NCI-H2107 treated with DMSO at 0.1 percent for 48 hours (cell line): ENCODE measurements around the gene ASS1.

Experiments
- DNase-seq: peaks from one replicate; lab custom pipeline; 2025; ENCODE audit not compliant: unreplicated experiment; lab: John Stamatoyannopoulos, UW

The ASS1 gene

GRCh38 chr9:130526193-130526853 lies 81.6 kb downstream of the ASS1 start:
- DNase-seq, result no peak

DNA sequence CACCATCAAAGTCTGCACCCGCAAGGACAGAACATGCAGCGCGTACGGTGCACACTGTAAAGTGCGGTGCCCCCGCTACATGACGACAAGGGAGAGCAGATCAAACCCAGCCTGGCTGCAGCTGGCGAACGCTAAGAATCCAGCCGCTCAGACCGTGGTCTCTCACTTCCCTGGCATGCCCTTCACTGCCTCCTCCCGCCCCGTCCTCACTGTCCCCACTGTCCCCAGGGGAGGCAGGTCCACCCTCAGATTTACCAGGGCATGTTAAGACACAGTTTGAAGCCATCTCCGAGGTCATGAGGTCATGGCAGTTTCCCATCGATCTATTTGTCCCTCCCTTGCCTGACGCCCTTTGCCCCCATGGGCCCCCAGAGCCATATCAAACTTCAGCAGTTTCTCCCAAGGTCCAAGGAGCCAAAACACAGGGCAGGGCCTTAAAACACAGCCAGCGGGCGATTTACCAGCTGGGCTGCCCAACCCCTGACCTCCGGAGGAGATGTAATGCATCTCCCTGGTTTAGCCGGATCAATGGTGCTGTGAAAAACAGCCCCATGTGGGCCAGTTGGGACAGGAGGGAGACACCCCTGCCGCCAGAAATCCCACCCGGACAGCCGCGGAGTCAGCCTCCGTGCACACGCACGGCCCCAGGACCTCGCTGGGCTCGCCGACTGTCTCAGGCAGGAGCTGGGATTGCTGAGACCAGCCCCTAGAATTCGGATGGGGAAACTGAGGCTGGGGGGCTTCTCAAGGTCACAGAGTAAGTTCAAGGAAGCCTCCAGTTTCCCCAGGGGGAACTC lies 82.3 kb downstream of the ASS1 start:
- no peak for DNase-seq

- DNase-seq, result no peak
These were observed 83.0 kb downstream of the ASS1 start for GRCh38 chr9:130527651-130528310.

DNA sequence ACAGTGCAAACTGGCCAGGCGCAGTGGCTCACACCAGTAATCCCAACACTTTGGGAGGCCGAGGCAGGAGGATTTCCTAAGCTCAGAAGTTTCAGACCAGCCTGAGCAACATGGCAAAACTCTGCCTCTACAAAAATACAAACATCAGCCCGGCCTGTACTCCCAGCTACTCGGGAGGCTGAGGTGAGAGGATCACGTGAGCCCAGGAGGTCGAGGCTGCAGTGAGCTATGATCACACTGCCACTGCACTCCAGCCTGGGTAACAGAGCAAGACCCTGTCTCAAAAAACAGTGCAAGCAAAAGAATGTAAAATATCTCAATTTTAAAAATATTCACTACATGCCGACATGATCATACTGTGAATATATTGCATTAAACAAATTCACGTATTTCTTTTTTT lies 83.9 kb downstream of the ASS1 start:
- no peak for DNase-seq

- DNase-seq, result no peak
These were observed 86.2 kb downstream of the ASS1 start for GRCh38 chr9:130530938-130531337.

- DNase-seq, result no peak
These were observed 86.9 kb downstream of the ASS1 start for GRCh38 chr9:130531670-130532069.

GRCh38 chr9:130532426-130533080 lies 87.8 kb downstream of the ASS1 start:
- DNase-seq, result no peak

GRCh38 chr9:130535818-130536521 lies 91.2 kb downstream of the ASS1 start:
- peak; percentile 98 for DNase-seq

- no peak for DNase-seq
These were observed 91.9 kb downstream of the ASS1 start for GRCh38 chr9:130536701-130537107.

DNA sequence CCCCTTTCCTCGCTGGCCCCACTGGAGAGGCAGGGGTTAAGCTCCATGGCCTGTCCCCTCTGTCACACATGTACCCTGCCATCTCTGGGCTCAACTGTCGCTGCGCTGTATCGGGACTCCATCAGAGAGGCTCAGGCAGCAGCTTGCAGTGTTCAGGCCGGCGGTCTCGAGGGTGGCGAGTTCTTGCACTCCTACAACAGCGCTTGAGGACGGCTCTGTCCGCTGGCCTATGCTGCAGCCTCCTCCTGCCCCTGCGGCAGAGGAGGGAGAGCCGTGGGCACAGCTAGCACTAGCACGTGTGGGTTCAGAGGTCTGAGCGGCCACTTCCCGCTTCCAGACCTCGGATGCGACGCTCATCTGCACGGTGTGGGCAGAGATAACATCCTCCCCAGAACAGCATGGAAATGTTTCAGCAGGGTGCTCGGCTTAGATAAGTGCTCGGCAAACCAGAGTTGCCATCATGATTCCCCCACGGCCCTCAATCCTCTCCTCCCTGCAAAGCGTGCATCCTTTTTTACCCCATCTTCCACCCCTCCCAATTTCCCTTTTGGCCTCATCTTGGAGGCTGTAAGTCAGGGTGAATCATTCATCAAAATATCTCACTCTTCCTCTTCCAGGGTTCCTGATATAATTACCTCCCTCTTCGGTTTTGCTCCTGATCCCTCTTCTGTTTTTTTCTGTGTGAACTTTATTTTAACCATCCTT lies 92.7 kb downstream of the ASS1 start:
- DNase-seq, result no peak

DNA sequence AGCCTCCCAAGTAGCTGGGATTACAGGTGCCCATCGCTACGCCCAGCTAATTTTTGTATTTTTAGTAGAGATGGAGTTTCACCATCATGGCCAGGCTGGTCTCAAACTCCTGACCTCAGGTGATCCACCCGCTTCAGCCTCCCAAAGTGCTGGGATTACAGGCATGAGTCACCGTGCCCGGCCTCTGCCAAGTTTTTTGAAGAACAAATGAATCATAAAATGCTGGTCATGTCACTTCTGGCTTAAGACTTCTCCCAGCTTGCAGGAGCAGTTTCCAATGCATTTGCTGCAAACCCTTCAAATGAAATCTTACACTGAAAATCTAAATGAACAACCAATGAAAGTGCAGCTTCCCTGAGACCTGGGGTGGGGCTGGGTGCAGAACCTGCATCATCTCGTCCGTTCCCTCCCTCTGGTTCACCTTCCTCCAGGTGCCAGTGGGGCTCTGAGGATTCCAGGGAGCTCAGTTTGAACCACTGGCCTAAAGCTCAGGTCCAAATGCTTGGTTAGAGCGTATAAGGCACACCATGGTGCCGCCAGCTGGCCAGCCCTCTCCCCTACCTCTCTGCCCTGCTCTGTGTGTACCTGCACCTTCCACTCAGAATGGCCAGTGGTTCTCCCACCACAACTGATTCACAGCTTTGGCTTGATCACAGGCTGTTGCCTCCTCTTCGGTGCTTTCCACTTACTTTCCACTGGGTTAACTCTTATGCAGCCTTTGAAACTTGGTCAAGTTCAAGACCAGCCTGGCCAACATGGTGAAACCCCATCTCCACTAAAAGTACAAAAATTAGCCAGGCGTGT lies 94.9 kb downstream of the ASS1 start:
- DNase-seq, result no peak

DNA sequence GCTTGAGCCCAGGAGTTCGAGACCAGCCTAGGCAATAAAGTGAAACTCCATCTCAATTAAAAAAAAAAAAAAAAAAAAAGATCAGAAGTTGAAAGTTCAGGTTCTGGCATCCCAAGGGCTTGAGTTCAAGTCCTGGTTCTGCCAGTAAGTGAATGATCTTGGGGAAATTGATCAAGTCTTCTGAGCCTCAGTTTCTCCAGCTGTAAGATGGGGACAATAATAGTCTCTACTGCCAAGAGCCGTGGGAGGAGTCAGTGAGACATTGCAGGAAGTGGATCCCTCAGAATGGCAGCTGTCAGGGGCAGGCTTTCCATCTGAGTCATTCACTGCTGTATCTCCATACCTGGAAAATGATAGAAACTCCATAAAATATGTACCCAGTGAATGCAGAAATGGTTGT lies 96.8 kb downstream of the ASS1 start:
- no peak for DNase-seq

DNA sequence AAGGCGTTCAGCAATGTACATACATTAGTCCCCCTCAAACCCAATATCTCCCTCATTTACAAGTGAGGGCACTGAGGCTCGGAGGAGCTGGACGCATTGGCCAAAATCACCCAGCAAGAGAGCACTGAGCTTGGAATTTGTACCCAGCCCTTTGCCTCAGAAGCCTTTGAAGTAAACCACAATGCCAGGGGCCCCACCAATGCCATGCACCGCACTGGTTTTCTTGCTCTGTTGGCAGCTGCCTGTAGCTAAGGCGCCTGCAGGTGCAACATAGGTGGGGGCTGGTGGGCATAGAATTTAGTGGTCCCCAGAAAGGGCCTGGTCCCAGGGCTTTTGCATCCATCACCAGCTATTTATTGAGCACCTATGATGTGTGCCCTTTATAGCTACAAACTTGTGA lies 97.3 kb downstream of the ASS1 start:
- DNase-seq, result no peak

- no peak for DNase-seq
These were observed 97.9 kb downstream of the ASS1 start for GRCh38 chr9:130542457-130543228.

DNA sequence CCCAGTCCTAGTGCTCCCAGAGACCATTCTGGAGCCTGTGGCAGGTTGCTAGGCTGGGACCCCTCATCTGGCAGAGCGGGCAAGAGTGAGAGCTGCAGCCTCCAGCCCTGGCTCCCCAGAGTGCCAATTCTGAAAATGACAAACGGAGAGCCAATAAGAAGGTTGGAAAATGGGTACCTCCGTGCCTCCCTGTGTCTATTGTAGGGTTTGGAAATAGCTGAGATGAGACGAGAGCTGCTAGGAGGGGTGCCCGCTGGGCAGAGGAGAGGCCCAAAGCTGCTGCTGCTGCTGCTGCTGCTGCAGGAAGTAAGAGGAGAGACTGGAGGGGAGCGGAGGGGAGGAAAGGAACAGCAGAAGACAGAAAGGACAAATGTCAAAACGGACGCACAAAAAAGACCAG lies 98.6 kb downstream of the ASS1 start:
- no peak for DNase-seq

GRCh38 chr9:130543859-130544258 lies 99.1 kb downstream of the ASS1 start:
- no peak for DNase-seq

DNA sequence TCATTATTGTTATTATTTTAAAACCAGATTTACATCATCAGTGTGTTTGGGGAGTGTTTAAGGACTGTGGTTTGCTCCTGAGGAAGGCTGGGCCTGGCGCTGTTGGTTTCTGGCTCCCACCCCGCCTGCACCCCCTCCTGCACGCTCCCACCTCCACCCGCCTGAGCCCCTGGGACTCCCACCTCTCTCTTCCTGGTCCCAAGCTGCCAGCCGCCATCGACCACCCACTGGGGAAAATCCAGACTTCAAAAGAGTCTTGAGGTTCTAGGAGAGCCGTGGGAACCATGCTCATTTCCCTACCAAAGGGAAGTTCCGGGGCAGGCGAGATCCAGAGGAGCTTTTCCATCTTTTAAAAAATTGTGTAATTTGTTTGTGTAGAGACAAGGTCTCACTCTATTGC lies 99.6 kb downstream of the ASS1 start:
- DNase-seq, result no peak

DNA sequence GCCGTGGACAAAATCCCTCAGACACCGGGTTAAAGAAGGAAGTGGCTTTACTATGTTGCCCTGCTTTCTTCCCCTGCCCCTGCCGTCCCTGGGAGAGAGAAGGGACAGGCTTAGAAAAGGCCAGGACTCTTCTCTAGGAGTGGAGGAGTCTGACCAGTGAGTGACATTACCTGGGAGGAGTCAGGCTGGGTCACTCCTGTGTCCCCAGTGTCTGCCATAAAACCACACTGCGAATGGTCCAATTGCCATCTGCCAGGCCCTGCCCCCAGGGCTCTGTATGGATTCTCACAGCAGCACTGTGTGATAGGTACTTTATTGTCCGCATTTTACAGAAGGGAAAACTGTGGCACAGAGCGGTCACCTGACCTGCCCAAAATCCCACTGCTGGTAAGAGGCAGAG lies 103.3 kb downstream of the ASS1 start:
- no peak for DNase-seq
